HEK293 (cell line): Measurements from ENCODE around the gene IL18R1.

Experiments used
- CTCF ChIA-PET: fragments of 350-600 bp; formaldehyde crosslinking; extraction: SDS; loops from one replicate; lab custom pipeline; 2021; ENCODE audit warnings: antibody characterized with exemption; lab: Yijun Ruan, JAX
- POLR2A ChIA-PET: fragments of 300-600 bp; formaldehyde crosslinking; extraction: SDS; loops from one replicate; lab custom pipeline; 2020; ENCODE audit warnings: antibody characterized with exemption, inconsistent platforms; lab: Yijun Ruan, JAX
- H3K27ac ChIP-seq: fragments of 200-500 bp; sonication (Bioruptor generic); 2 replicates; pipeline ENCODE4 v1.5.1; 2014; ENCODE audit warnings: low read depth, low read length, control low read depth, inconsistent platforms; ENCODE audit errors: extremely low read depth
- H3K36me3 ChIP-seq, 2 experiments: fragments of 200-500 bp in 1 of 2; sonication (Bioruptor generic) in 1 of 2; 1 replicate in 1 of 2; 2 replicates in 1 of 2; pipeline ENCODE4 v1.5.1; 2014 to 2017; ENCODE audit warnings: inconsistent platforms in 2 of 2, low read length in 2 of 2; ENCODE audit not compliant: control insufficient read depth in 2 of 2, insufficient read depth in 1 of 2
- H3K4me1 ChIP-seq: fragments of 200-500 bp; sonication (Bioruptor generic); 2 replicates; pipeline ENCODE4 v1.5.1; 2014; ENCODE audit warnings: mild to moderate bottlenecking, low read length, inconsistent platforms; ENCODE audit not compliant: control insufficient read depth, insufficient read depth
- H3K4me3 ChIP-seq: 2 replicates; pipeline ENCODE4 v1.5.1; 2011; ENCODE audit warnings: low read depth, mild to moderate bottlenecking, control low read depth, low read length, moderate library complexity
- H3K9me3 ChIP-seq: fragments of 200-500 bp; sonication (Bioruptor generic); 2 replicates; pipeline ENCODE4 v1.5.1; 2014; ENCODE audit warnings: low read depth, low read length, inconsistent platforms; ENCODE audit not compliant: control insufficient read depth, insufficient read depth
- INSM2 ChIP-seq: fragments of 450-650 bp; formaldehyde crosslinking; IDR thresholded peaks from 2 replicates; pipeline ENCODE4 v1.5.1; 2016; ENCODE audit warnings: missing biosample characterization, missing genetic modification characterization
- MEIS1 ChIP-seq: sonication (generic); formaldehyde crosslinking; IDR thresholded peaks from 2 replicates; pipeline ENCODE4 v1.8.1; 2022; ENCODE audit warnings: missing genetic modification reagents, mild to moderate bottlenecking, borderline replicate concordance
- PRDM6 ChIP-seq: fragments of 450-650 bp; formaldehyde crosslinking; IDR thresholded peaks from 2 replicates; pipeline ENCODE4 v1.5.1; 2017; ENCODE audit warnings: missing biosample characterization, missing genetic modification characterization
- YY1 ChIP-seq: fragments of 450-650 bp; formaldehyde crosslinking; IDR thresholded peaks from 2 replicates; pipeline ENCODE4 v1.5.1; 2018; ENCODE audit warnings: missing biosample characterization, missing genetic modification characterization
- ZBTB17 ChIP-seq: fragments of 450-650 bp; formaldehyde crosslinking; IDR thresholded peaks from 2 replicates; pipeline ENCODE4 v1.5.1; 2016; ENCODE audit warnings: missing biosample characterization, missing genetic modification characterization
- ZBTB44 ChIP-seq: fragments of 450-650 bp; IDR thresholded peaks from 2 replicates; pipeline ENCODE4 v1.5.1; 2018; ENCODE audit warnings: missing biosample characterization, mild to moderate bottlenecking, missing genetic modification characterization
- ZNF146 ChIP-seq: fragments of 450-650 bp; formaldehyde crosslinking; IDR thresholded peaks from 2 replicates; pipeline ENCODE4 v1.5.1; 2016; ENCODE audit warnings: missing biosample characterization, missing genetic modification characterization
- ZNF184 ChIP-seq: fragments of 450-650 bp; IDR thresholded peaks from 2 replicates; pipeline ENCODE4 v1.5.1; 2018; ENCODE audit warnings: missing biosample characterization, mild to moderate bottlenecking, missing genetic modification characterization
- ZNF211 ChIP-seq: fragments of 450-650 bp; formaldehyde crosslinking; IDR thresholded peaks from 2 replicates; pipeline ENCODE4 v1.5.1; 2016; ENCODE audit warnings: low read depth, missing biosample characterization, missing genetic modification characterization
- ZNF23 ChIP-seq: fragments of 450-650 bp; formaldehyde crosslinking; IDR thresholded peaks from 2 replicates; pipeline ENCODE4 v1.5.1; 2016; ENCODE audit warnings: missing biosample characterization, missing genetic modification characterization, borderline replicate concordance
- ZNF266 ChIP-seq: fragments of 450-650 bp; formaldehyde crosslinking; IDR thresholded peaks from 2 replicates; pipeline ENCODE4 v1.5.1; 2016; ENCODE audit warnings: missing biosample characterization, missing genetic modification characterization, low read depth
- ZNF341 ChIP-seq: fragments of 450-650 bp; formaldehyde crosslinking; IDR thresholded peaks from 2 replicates; pipeline ENCODE4; 2016; ENCODE audit warnings: low read depth, missing biosample characterization, missing genetic modification characterization
- ZNF37A ChIP-seq: fragments of 450-650 bp; IDR thresholded peaks from 2 replicates; pipeline ENCODE4 v1.5.1; 2018; ENCODE audit warnings: missing biosample characterization, missing genetic modification characterization
- ZNF394 ChIP-seq: fragments of 450-650 bp; formaldehyde crosslinking; IDR thresholded peaks from 2 replicates; pipeline ENCODE4 v1.5.1; 2016; ENCODE audit warnings: missing biosample characterization, missing genetic modification characterization, mild to moderate bottlenecking, moderate library complexity, borderline replicate concordance
- ZNF426 ChIP-seq: fragments of 450-650 bp; formaldehyde crosslinking; IDR thresholded peaks from 2 replicates; pipeline ENCODE4 v1.5.1; 2017; ENCODE audit warnings: missing biosample characterization, missing genetic modification characterization, mild to moderate bottlenecking, inconsistent platforms, moderate library complexity
- ZNF521 ChIP-seq: fragments of 450-650 bp; formaldehyde crosslinking; IDR thresholded peaks from 2 replicates; pipeline ENCODE4 v1.5.1; 2017; ENCODE audit warnings: missing biosample characterization, mild to moderate bottlenecking, missing genetic modification characterization
- ZNF530 ChIP-seq: fragments of 450-650 bp; formaldehyde crosslinking; IDR thresholded peaks from 2 replicates; pipeline ENCODE4 v1.5.1; 2016; ENCODE audit warnings: low read depth, missing biosample characterization, missing genetic modification characterization
- ZNF549 ChIP-seq: fragments of 450-650 bp; IDR thresholded peaks from 2 replicates; pipeline ENCODE4 v1.5.1; 2018; ENCODE audit warnings: missing biosample characterization, missing genetic modification characterization, mild to moderate bottlenecking, inconsistent platforms, moderate library complexity
- ZNF658 ChIP-seq: fragments of 450-650 bp; formaldehyde crosslinking; IDR thresholded peaks from 2 replicates; pipeline ENCODE4; 2016; ENCODE audit warnings: missing biosample characterization, missing genetic modification characterization
- ZNF677 ChIP-seq: fragments of 450-650 bp; IDR thresholded peaks from 2 replicates; pipeline ENCODE4 v1.5.0; 2018; ENCODE audit warnings: missing biosample characterization, mild to moderate bottlenecking, missing genetic modification characterization, moderate library complexity
- ZNF692 ChIP-seq: fragments of 450-650 bp; formaldehyde crosslinking; IDR thresholded peaks from 2 replicates; pipeline ENCODE4 v1.5.1; 2016; ENCODE audit warnings: missing biosample characterization, missing genetic modification characterization
- ZNF768 ChIP-seq: fragments of 450-650 bp; formaldehyde crosslinking; IDR thresholded peaks from 2 replicates; pipeline ENCODE4 v1.5.1; 2018; ENCODE audit warnings: missing biosample characterization, mild to moderate bottlenecking, missing genetic modification characterization

The IL18R1 gene

GRCh38 chr2:102437122-102437521 is 81.5 kb downstream of the IL18R1 start:
- H3K9me3 ChIP-seq, result no peaks in the 10 kb centered on the region
- ChIA-PET CTCF (interaction anchor here (0.7 kb wide), 1 partner anchor 13 kb away, joined by 4 read pairs; no protein-coding TSS in a partner anchor), POLR2A (no interaction called here)
- no peak for TF ChIP-seq ZNF677 (tag by site-specific recombination)
- no peak for TF ChIP-seq ZNF549 (tag by site-specific recombination)
- TF ChIP-seq, all 188 proteins: peak for 0
- Histone ChIP-seq H3K4me3 (no peak overlapping the region), H3K27ac (no peak overlapping the region), H3K36me3 (no peaks in the 10 kb centered on the region), H3K4me1 (no peaks in the 10 kb centered on the region)

- Histone ChIP-seq H3K9me3 (no peaks in the 10 kb centered on the region), H3K4me1 (no peaks in the 10 kb centered on the region), H3K27ac (no peak overlapping the region), H3K4me3 (no peak overlapping the region), H3K36me3 (no peaks in the 10 kb centered on the region)
- ChIA-PET CTCF (interaction anchor here (0.7 to 0.9 kb wide), 2 partner anchors 9 to 1708 kb away, joined by 3 to 4 read pairs; no protein-coding TSS in a partner anchor), POLR2A (no interaction called here)
- TF ChIP-seq INSM2 (tag by site-specific recombination), result no peak
- TF ChIP-seq ZNF530, result no peak
- no peak for TF ChIP-seq ZNF658 (tag by site-specific recombination)
- no peak for TF ChIP-seq ZNF266 (tag by site-specific recombination)
Observed at GRCh38 chr2:102438111-102438510, 82.5 kb downstream of the IL18R1 start.

- POLR2A ChIA-PET, result no interaction called here
- CTCF ChIA-PET, result interaction anchor here (0.7 kb wide), 1 partner anchor 1708 kb away, joined by 3 read pairs; no protein-coding TSS in a partner anchor
- no peaks in the 10 kb centered on the region for H3K36me3 ChIP-seq
Observed at GRCh38 chr2:102438578-102438977, 83.0 kb downstream of the IL18R1 start.

GRCh38 chr2:102439065-102439695 is 83.6 kb downstream of the IL18R1 start:
- no peak overlapping the region for H3K27ac ChIP-seq
- no peaks in the 10 kb centered on the region for H3K4me1 ChIP-seq
- H3K4me3 ChIP-seq, result no peak overlapping the region
- no peaks in the 10 kb centered on the region for H3K9me3 ChIP-seq
- CTCF ChIA-PET, result interaction anchor here (0.6 to 0.7 kb wide), 2 partner anchors 31 to 272 kb away, joined by 4 read pairs; no protein-coding TSS in a partner anchor
- POLR2A ChIA-PET, result no interaction called here
- no peaks in the 10 kb centered on the region for H3K36me3 ChIP-seq
- TF ChIP-seq ZNF521 (tag by site-specific recombination), result no peak
- TF ChIP-seq ZNF426 (tag by site-specific recombination), result no peak
- TF ChIP-seq YY1, result no peak
- no peak for TF ChIP-seq ZBTB17 (tag by site-specific recombination)
- no peak for TF ChIP-seq PRDM6 (tag by site-specific recombination)
- TF ChIP-seq ZNF341 (tag by site-specific recombination), result no peak
- TF ChIP-seq ZNF211, result no peak
- no peak for TF ChIP-seq ZNF184 (tag by site-specific recombination)
- no peak for TF ChIP-seq ZNF23 (tag by site-specific recombination)
- TF ChIP-seq MEIS1 (CRISPR knock-in tag), result no peak
- no peak for TF ChIP-seq ZNF692 (tag by site-specific recombination)
- TF ChIP-seq ZNF37A, result no peak
- TF ChIP-seq ZNF146 (tag by site-specific recombination), result no peak
- TF ChIP-seq ZBTB44 (tag by site-specific recombination), result no peak
- no peak for TF ChIP-seq ZNF394 (tag by site-specific recombination)

More at GRCh38 chr2:102438578-102438977, 83.0 kb downstream of the IL18R1 start:
- no peak for TF ChIP-seq ZNF768
- H3K4me3 ChIP-seq, result no peak overlapping the region
- no peak overlapping the region for H3K27ac ChIP-seq
- no peaks in the 10 kb centered on the region for H3K9me3 ChIP-seq
- no peaks in the 10 kb centered on the region for H3K4me1 ChIP-seq
